K562 (cell line): ENCODE measurements around the gene WDR81. TPM values are rescaled to one million over a fixed set of nuclear protein-coding genes. Genes with fewer than 3 reads are reported as not detected.

ENCODE experiments used
- ATAC-seq: fragments of 200-7000 bp; cut with Tn5 transposase; 3 replicates; pipeline ENCODE4 v1.9.1; 2020; ENCODE audit warnings: moderate library complexity
- Bru-seq: library from RNA; stranded (reverse); fragments of 400-500 nt; gene quantifications from one replicate; lab custom pipeline; 2021; lab: Mats Ljungman, UMichigan
- BruChase-seq, 2 experiments: library from RNA; stranded (reverse); fragments of 400-500 nt; gene quantifications; one replicate each; lab custom pipeline; 2021; lab: Mats Ljungman, UMichigan
- BruUV-seq: library from RNA; stranded (reverse); fragments of 400-500 nt; replicated peaks from 2 replicates; lab custom pipeline; 2021; lab: Mats Ljungman, UMichigan
- CTCF ChIA-PET: fragments of 300-600 bp; formaldehyde crosslinking; extraction: SDS; loops from one replicate; lab custom pipeline; 2021; ENCODE audit warnings: low intra/inter-chr PET ratio; lab: Yijun Ruan, JAX
- POLR2A ChIA-PET: fragments of 300-600, 350-650 bp; sonication (Branson Sonifier 250); formaldehyde crosslinking; extraction: SDS; loops from one replicate; lab custom pipeline; 2021; ENCODE audit warnings: antibody characterized with exemption, inconsistent platforms; lab: Yijun Ruan, JAX
- DNase-seq, 4 experiments: peaks; one replicate each; pipeline versions ENCODE4 v3.0.0 to v3.0.0-alpha.2; 2011 to 2018; ENCODE audit warnings: low spot score in 3 of 4, mixed read lengths in 3 of 4; ENCODE audit errors: extremely low read depth in 1 of 4
- FAIRE-seq: peaks from 2 replicates; lab custom pipeline; 2011; peaks lifted over from hg19 to GRCh38; lab: Jason Lieb, UNC
- H2AFZ ChIP-seq: 2 replicates; pipeline ENCODE4 v1.6.0; 2011; ENCODE audit warnings: low read depth, low read length, control low read depth, inconsistent platforms
- H3K27ac ChIP-seq: fragments of 200-600 bp; 3 replicates; pipeline ENCODE4 v1.8.0; 2011; ENCODE audit warnings: low read depth, mild to moderate bottlenecking, control low read depth, inconsistent platforms, low read length, moderate library complexity, mixed read lengths; ENCODE audit errors: extremely low read depth
- H3K27me3 ChIP-seq, 2 experiments: fragments of 300-600 bp in 1 of 2; 2 replicates in 1 of 2; 3 replicates in 1 of 2; pipeline versions ENCODE4 v1.6.0 to v1.8.0; 2011; ENCODE audit warnings: inconsistent platforms in 2 of 2, low read length in 2 of 2, mild to moderate bottlenecking in 1 of 2, mixed read lengths in 1 of 2, moderate library complexity in 1 of 2; ENCODE audit not compliant: control insufficient read depth in 2 of 2, insufficient read depth in 2 of 2
- H3K36me3 ChIP-seq: fragments of 300-600 bp; 3 replicates; pipeline ENCODE4 v1.8.0; 2011; ENCODE audit warnings: mild to moderate bottlenecking, low read length, inconsistent platforms; ENCODE audit not compliant: control insufficient read depth, insufficient read depth
- H3K4me1 ChIP-seq, 2 experiments: fragments of 200-600 bp in 1 of 2; replicated peaks in 1 of 2; 2 replicates in 1 of 2; 3 replicates in 1 of 2; pipeline versions ENCODE4 v1.5.1 to v1.8.0; 2011; ENCODE audit warnings: inconsistent platforms in 2 of 2, low read length in 2 of 2, mild to moderate bottlenecking in 1 of 2, mixed read lengths in 1 of 2, moderate library complexity in 1 of 2; ENCODE audit not compliant: control insufficient read depth in 2 of 2, insufficient read depth in 2 of 2
- H3K4me2 ChIP-seq: 2 replicates; pipeline ENCODE4 v1.6.1; 2011; ENCODE audit warnings: low read length, control low read depth, inconsistent platforms, mixed read lengths; ENCODE audit not compliant: insufficient read depth
- H3K4me3 ChIP-seq: fragments of 200-600 bp; sonication (generic), shearing (Covaris generic); 2 replicates; pipeline ENCODE4 v1.5.1; 2016; ENCODE audit warnings: control low read depth, inconsistent platforms
- H3K79me2 ChIP-seq: fragments of 200-600 bp; 3 replicates; pipeline ENCODE4 v1.8.0; 2011; ENCODE audit warnings: low read length, inconsistent platforms; ENCODE audit not compliant: control insufficient read depth, insufficient read depth
- H3K9ac ChIP-seq, 2 experiments: 2 replicates each; pipeline versions ENCODE4 v1.6.0 to v1.6.1; 2011; ENCODE audit warnings: low read depth in 2 of 2, low read length in 2 of 2, control low read depth in 1 of 2, inconsistent platforms in 1 of 2, mild to moderate bottlenecking in 1 of 2, mixed read lengths in 1 of 2; ENCODE audit not compliant: insufficient read depth in 1 of 2
- H3K9me1 ChIP-seq: one replicate; pipeline ENCODE4 v1.6.0; 2011; ENCODE audit warnings: inconsistent platforms, mild to moderate bottlenecking, low read length, moderate library complexity; ENCODE audit not compliant: control insufficient read depth, insufficient read depth
- H3K9me3 ChIP-seq: replicated peaks from 2 replicates; pipeline ENCODE4 v1.5.1; 2011; ENCODE audit warnings: low read depth, low read length, inconsistent platforms; ENCODE audit not compliant: control insufficient read depth, insufficient read depth
- H4K20me1 ChIP-seq: replicated peaks from 2 replicates; pipeline ENCODE4 v1.6.1; 2011; ENCODE audit warnings: low read length, inconsistent platforms, mixed read lengths; ENCODE audit not compliant: control insufficient read depth, insufficient read depth
- ARID1B ChIP-seq: fragments of 450-650 bp; IDR thresholded peaks from 2 replicates; pipeline ENCODE4 v1.6.1; 2016; ENCODE audit warnings: antibody characterized with exemption, mild to moderate bottlenecking, inconsistent platforms
- BCOR ChIP-seq: fragments of 450-650 bp; IDR thresholded peaks from 2 replicates; pipeline ENCODE4 v1.6.1; 2016
- CCNT2 ChIP-seq: IDR thresholded peaks from 2 replicates; pipeline ENCODE4 v1.6.1; 2011; ENCODE audit warnings: borderline replicate concordance, low read depth, mild to moderate bottlenecking, moderate library complexity, mixed read lengths, low read length; ENCODE audit not compliant: insufficient read length; ENCODE audit errors: extremely low read depth
- DDX20 ChIP-seq: fragments of 450-650 bp; IDR thresholded peaks from 2 replicates; pipeline ENCODE4 v1.6.1; 2016; ENCODE audit warnings: missing genetic modification characterization, low read depth, mild to moderate bottlenecking, missing compliant biosample characterization, moderate library complexity
- DLX4 ChIP-seq: fragments of 250-450 bp; sonication (Bioruptor Pico); IDR thresholded peaks from 2 replicates; pipeline ENCODE4 v1.6.1; 2021; ENCODE audit warnings: mild to moderate bottlenecking
- MCM2 ChIP-seq: fragments of 450-650 bp; IDR thresholded peaks from 2 replicates; pipeline ENCODE4 v1.6.1; 2017; ENCODE audit warnings: low read depth, mild to moderate bottlenecking
- NONO ChIP-seq, 2 experiments: fragments of 200-400 bp in 1 of 2; fragments of 450-650 bp in 1 of 2; formaldehyde crosslinking in 1 of 2; IDR thresholded peaks; 2 replicates each; pipeline ENCODE4 v1.6.1; 2017; ENCODE audit warnings: low read depth in 2 of 2, mild to moderate bottlenecking in 2 of 2, moderate library complexity in 2 of 2, low read length in 1 of 2
- PML ChIP-seq: IDR thresholded peaks from 2 replicates; pipeline ENCODE4 v1.6.1; 2012; ENCODE audit warnings: low read length, inconsistent platforms
- RBM15 ChIP-seq: fragments of 200-400 bp; formaldehyde crosslinking; IDR thresholded peaks from 2 replicates; pipeline ENCODE4 v1.6.1; 2018; ENCODE audit warnings: mild to moderate bottlenecking, low read length, moderate library complexity; ENCODE audit not compliant: insufficient read depth
- STAG1 ChIP-seq: sonication (generic); formaldehyde crosslinking; IDR thresholded peaks from 2 replicates; pipeline ENCODE4 v1.5.0; 2020; ENCODE audit warnings: missing genetic modification reagents, borderline replicate concordance
- USF1 ChIP-seq: sonication (generic); formaldehyde crosslinking; IDR thresholded peaks from 2 replicates; pipeline ENCODE4 v1.9.0; 2022; ENCODE audit warnings: mild to moderate bottlenecking, missing genetic modification reagents
- ZBTB5 ChIP-seq: fragments of 450-650 bp; IDR thresholded peaks from 2 replicates; pipeline ENCODE4 v1.6.1; 2017; ENCODE audit warnings: antibody characterized with exemption
- ZC3H4 ChIP-seq: sonication (generic); formaldehyde crosslinking; IDR thresholded peaks from 2 replicates; pipeline ENCODE4 v1.9.0; 2021; ENCODE audit warnings: missing genetic modification reagents, borderline replicate concordance
- ZNF253 ChIP-seq: fragments of 250-450 bp; sonication (Bioruptor Pico); conservative IDR thresholded peaks from 2 replicates; pipeline ENCODE4 v1.6.1; 2021; ENCODE audit warnings: mild to moderate bottlenecking
- WGBS: fragments of 100-300 bp; shearing (Covaris generic); methylation state at CpG from one replicate; pipeline ENCODE4 v1.1.6; 2016; ENCODE audit warnings: low coverage, mixed read lengths; ENCODE audit not compliant: insufficient coverage; ENCODE audit errors: missing lambda C conversion rate; 5-methylcytosine and 5-hydroxymethylcytosine counted together
- in situ Hi-C: fragments of 300-500 bp; cut with MboI; formaldehyde crosslinking; loops from 4 replicates; pipeline ENCODE4 v1.15.0; 2018; ENCODE audit warnings: inconsistent platforms, mixed read lengths
- intact Hi-C: fragments of 100-400 bp; cut with micrococcal nuclease; formaldehyde crosslinking; loops from 2 replicates; pipeline ENCODE4 v1.14.2; 2022
- long read RNA-seq, 3 experiments: library from polyadenylated mRNA in 2 of 3; library from RNA in 1 of 3; unstranded in 2 of 3; stranded (forward) in 1 of 3; transcript quantifications; one replicate each; pipeline ENCODE4 v2.0.0, GENCODE V29; 2019 to 2022
- polyA minus RNA-seq, 3 experiments: library from RNA; depleted of rRNA, polyadenylated mRNA; stranded (reverse); fragments of >200 nt; gene quantifications; 2 replicates each; pipeline ENCODE4 v1.2.3, GENCODE V29; 2011
- polyA plus RNA-seq, 8 experiments: library from polyadenylated mRNA; depleted of rRNA in 4 of 8; stranded (reverse) in 5 of 8; unstranded in 3 of 8; fragments of >200 nt; fragmentation: Nextera tagmentation in 2 of 8; fragmentation: Illumina TruSeq in 1 of 8; extraction: Ambion mirVana in 2 of 8; extraction: Trizol in 1 of 8; gene quantifications; 2 replicates each; pipeline versions ENCODE4 v1.2.1 to v1.2.3, GENCODE V29; 2011 to 2014; ENCODE audit warnings: inconsistent platforms in 1 of 8, missing spikeins in 1 of 8
- total RNA-seq, 7 experiments: library from RNA; depleted of rRNA in 6 of 7; stranded (reverse); fragments of >200 nt in 6 of 7; fragmentation: Illumina TruSeq in 2 of 7; extraction: Trizol in 2 of 7; gene quantifications; 2 replicates each; pipeline versions ENCODE4 v1.2.1 to v1.2.3, GENCODE V29; 2011 to 2021; ENCODE audit warnings: low replicate concordance in 1 of 7

The WDR81 gene
- 13.5 and 42.5 TPM in 2 replicates for total RNA-seq (2011; cell fraction: chromatin; rRNA removed; ENCODE audit: low replicate concordance)
- total RNA-seq (2011; cell fraction: nucleolus; rRNA removed) = 29.2 and 35.2 TPM in 2 replicates
- total RNA-seq (2011; cell fraction: nucleoplasm; rRNA removed) = 14.9 and 15.0 TPM in 2 replicates
- total RNA-seq (2014; rRNA removed) (11.1 and 12.5 TPM in 2 replicates), total RNA-seq (2014; rRNA removed; fragmentation: Illumina TruSeq; extraction: Trizol) (0.89 and 1.7 TPM in 2 replicates), total RNA-seq (2015; rRNA removed; fragmentation: Illumina TruSeq; extraction: Trizol) (4.3 and 5.3 TPM in 2 replicates), total RNA-seq (2021) (13.0 and 17.1 TPM in 2 replicates), polyA plus RNA-seq (2011; rRNA removed) (2.7 and 5.1 TPM in 2 replicates), polyA plus RNA-seq (2014; fragmentation: Illumina TruSeq; extraction: Trizol) (3.3 and 9.0 TPM in 2 replicates), polyA plus RNA-seq (2014; fragmentation: Nextera tagmentation; extraction: Ambion mirVana) (under 1 TPM; 0.01 to 0.04 TPM), polyA plus RNA-seq (2014; rRNA removed) (12.2 and 12.9 TPM in 2 replicates), polyA minus RNA-seq (2011; rRNA and poly(A)+ RNA removed) (1.3 and 3.6 TPM in 2 replicates), Bru-seq, nascent RNA (percentile 48 among the genes with signal in this experiment), BruChase-seq, experiment 1, labeled RNA remaining after a 2-hour chase (percentile 48 among the genes with signal in this experiment), BruChase-seq, experiment 2, labeled RNA remaining after a 6-hour chase (percentile 53 among the genes with signal in this experiment)
- 5.3 and 9.9 TPM in 2 replicates for polyA plus RNA-seq (2011; cell fraction: cytosol; rRNA removed)
- 26.4 and 53.6 TPM in 2 replicates for polyA plus RNA-seq (2011; cell fraction: nucleus; rRNA removed)
- polyA plus RNA-seq (2012) = 8.7 and 12.9 TPM in 2 replicates
- polyA minus RNA-seq (2011; cell fraction: cytosol; rRNA and poly(A)+ RNA removed) = 10.1 and 18.5 TPM in 2 replicates
- 9.9 and 15.3 TPM in 2 replicates for polyA minus RNA-seq (2011; cell fraction: nucleus; rRNA and poly(A)+ RNA removed)
- long read RNA-seq, experiment 1, full-length matches to known transcripts = 9 of 59 reads
- long read RNA-seq, experiment 1, partial matches to known transcripts = 39 of 59 reads
- long read RNA-seq, experiment 1, other reads (novel, unspliced or antisense) = 11 of 59 reads
- long read RNA-seq, experiment 2, full-length matches to known transcripts = 3 of 12 reads
- long read RNA-seq, experiment 2, partial matches to known transcripts = 3 of 12 reads
- long read RNA-seq, experiment 2, other reads (novel, unspliced or antisense) = 6 of 12 reads
- long read RNA-seq, experiment 3 = 0 reads

GRCh38 chr17:1724351-1724868 lies at the start of gene WDR81:
Gene WDR81, plus strand, starts transcription at chr17:1724704. Its CDS starts 256 bp downstream, at chr17:1724960.
- Histone ChIP-seq H4K20me1 (no peaks in the 10 kb centered on the region), H3K9me1 (no peaks in the 10 kb centered on the region), H3K4me3 (peak within 1 kb of the TSS; percentile 67), H3K36me3 (peaks cover 7% of the 10 kb centered on the region; the same call in 1 of the 3 replicates), H2AFZ (peak within 1 kb of the TSS; percentile 88), H3K27me3 (no peaks in the 10 kb centered on the region), H3K9ac (peak within 1 kb of the TSS; percentile 49 to 92; a peak in 3 of 4 replicates), H3K4me1 (peaks cover 14 to 55% of the 10 kb centered on the region in 2 experiments; a peak in 4 of 5 replicates), H3K4me2 (peak within 1 kb of the TSS; percentile 80), H3K9me3 (no peaks in the 10 kb centered on the region), H3K27ac (peak within 1 kb of the TSS; percentile 69; the same call in 2 of the 3 replicates), H3K79me2 (peaks cover 11% of the 10 kb centered on the region; the same call in 2 of the 3 replicates)
- peak; percentile 78 for ATAC-seq
- WGBS = 13% methylated on average over 17 of the region's 57 CpGs
- CTCF ChIA-PET = no interaction called here
- BruUV-seq = no TSS peak
- peak; percentile 80 to 88 (median 82) for DNase-seq
- in situ Hi-C loops = no loop called here
- intact Hi-C loops = loop anchor here (5.0 kb wide), 1 partner anchor 58 kb away; no protein-coding TSS in a partner anchor
- peak; percentile 66 for FAIRE-seq
- POLR2A ChIA-PET = no interaction called here
- TF ChIP-seq ZBTB5 (no peak), DLX4 (CRISPR knock-in tag) (no peak), ZC3H4 (no peak), PML (no peak), ZNF253 (no peak), RBM15 (no peak), DDX20 (tag) (no peak), STAG1 (CRISPR knock-in tag) (no peak), USF1 (CRISPR knock-in tag) (peak; percentile 93), CCNT2 (peak; percentile 34), NONO (IDR thresholded peaks at IDR 0.05; ENCODE audit: low read depth in 2 of 2, low read length in 1 of 2) (0 out of 4 replicates have a peak, but pooled peaks of 1 of the 2 experiments have one; percentile 54), ARID1B (no peak), MCM2 (no peak), BCOR (0 out of 2 replicates have a peak, but pooled peaks have one; percentile 2)
